SU-DHL-6 (cell line): ENCODE measurements around the gene AKAP6.

ENCODE experiments used
- CTCF ChIP-seq: fragments of 200-600 bp; sonication (generic); IDR thresholded peaks from one replicate; pipeline ENCODE4 v1.5.1; 2017; ENCODE audit warnings: antibody characterized with exemption, mild to moderate bottlenecking, low read length, moderate library complexity; ENCODE audit not compliant: insufficient read depth, poor library complexity, severe bottlenecking
- EZH2phosphoT487 ChIP-seq: fragments of 200-600 bp; sonication (generic), shearing (Covaris generic); conservative IDR thresholded peaks from 2 replicates; pipeline ENCODE4 v1.6.1; 2018; ENCODE audit warnings: mild to moderate bottlenecking, antibody characterized with exemption, low read length, moderate library complexity, mixed read lengths

GRCh38 chr14:32620724-32621123 is 291.6 kb downstream of the AKAP6 start:
- no peak for TF ChIP-seq CTCF
- no peak for TF ChIP-seq EZH2phosphoT487
